ENCODE data around the gene CHCT1.
"Not testable (repeated sequence)": the region's sequence is repeated elsewhere in the genome, so short reads cannot be mapped to it uniquely, and the experiment has no call there.

DNA sequence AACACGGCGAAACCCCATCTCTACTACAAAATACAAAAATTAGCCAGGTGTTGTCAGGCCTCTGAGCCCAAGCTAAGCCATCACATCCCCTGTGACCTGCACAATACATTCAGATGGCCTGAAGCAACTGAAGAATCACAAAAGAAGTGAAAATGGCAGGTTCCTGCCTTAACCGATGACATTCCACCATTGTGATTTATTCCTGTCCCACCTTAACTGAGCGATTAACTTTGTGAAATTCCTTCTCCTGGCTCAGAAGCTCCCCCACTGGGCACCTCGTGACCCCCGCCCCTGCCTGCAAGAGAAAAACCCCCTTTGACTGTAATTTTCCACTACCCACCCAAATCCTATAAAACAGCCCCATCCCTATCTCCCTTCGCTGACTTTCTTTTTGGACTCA, 37.4 kb upstream of the CHCT1 start:
- TF ChIP-seq, protein P1, sequence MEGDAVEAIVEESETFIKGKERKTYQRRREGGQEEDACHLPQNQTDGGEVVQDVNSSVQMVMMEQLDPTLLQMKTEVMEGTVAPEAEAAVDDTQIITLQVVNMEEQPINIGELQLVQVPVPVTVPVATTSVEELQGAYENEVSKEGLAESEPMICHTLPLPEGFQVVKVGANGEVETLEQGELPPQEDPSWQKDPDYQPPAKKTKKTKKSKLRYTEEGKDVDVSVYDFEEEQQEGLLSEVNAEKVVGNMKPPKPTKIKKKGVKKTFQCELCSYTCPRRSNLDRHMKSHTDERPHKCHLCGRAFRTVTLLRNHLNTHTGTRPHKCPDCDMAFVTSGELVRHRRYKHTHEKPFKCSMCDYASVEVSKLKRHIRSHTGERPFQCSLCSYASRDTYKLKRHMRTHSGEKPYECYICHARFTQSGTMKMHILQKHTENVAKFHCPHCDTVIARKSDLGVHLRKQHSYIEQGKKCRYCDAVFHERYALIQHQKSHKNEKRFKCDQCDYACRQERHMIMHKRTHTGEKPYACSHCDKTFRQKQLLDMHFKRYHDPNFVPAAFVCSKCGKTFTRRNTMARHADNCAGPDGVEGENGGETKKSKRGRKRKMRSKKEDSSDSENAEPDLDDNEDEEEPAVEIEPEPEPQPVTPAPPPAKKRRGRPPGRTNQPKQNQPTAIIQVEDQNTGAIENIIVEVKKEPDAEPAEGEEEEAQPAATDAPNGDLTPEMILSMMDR (IDR thresholded peaks at IDR 0.05; ENCODE audit: insufficient read depth, low read length), result not testable (repeated sequence)
- TF ChIP-seq, protein P2, sequence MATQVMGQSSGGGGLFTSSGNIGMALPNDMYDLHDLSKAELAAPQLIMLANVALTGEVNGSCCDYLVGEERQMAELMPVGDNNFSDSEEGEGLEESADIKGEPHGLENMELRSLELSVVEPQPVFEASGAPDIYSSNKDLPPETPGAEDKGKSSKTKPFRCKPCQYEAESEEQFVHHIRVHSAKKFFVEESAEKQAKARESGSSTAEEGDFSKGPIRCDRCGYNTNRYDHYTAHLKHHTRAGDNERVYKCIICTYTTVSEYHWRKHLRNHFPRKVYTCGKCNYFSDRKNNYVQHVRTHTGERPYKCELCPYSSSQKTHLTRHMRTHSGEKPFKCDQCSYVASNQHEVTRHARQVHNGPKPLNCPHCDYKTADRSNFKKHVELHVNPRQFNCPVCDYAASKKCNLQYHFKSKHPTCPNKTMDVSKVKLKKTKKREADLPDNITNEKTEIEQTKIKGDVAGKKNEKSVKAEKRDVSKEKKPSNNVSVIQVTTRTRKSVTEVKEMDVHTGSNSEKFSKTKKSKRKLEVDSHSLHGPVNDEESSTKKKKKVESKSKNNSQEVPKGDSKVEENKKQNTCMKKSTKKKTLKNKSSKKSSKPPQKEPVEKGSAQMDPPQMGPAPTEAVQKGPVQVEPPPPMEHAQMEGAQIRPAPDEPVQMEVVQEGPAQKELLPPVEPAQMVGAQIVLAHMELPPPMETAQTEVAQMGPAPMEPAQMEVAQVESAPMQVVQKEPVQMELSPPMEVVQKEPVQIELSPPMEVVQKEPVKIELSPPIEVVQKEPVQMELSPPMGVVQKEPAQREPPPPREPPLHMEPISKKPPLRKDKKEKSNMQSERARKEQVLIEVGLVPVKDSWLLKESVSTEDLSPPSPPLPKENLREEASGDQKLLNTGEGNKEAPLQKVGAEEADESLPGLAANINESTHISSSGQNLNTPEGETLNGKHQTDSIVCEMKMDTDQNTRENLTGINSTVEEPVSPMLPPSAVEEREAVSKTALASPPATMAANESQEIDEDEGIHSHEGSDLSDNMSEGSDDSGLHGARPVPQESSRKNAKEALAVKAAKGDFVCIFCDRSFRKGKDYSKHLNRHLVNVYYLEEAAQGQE (IDR thresholded peaks at IDR 0.05; ENCODE audit: insufficient replicate concordance, low read depth), result not testable (repeated sequence)
- not testable (repeated sequence) for TF ChIP-seq POLR2AphosphoS5, GABPA (IDR thresholded peaks at IDR 0.05; ENCODE audit: low read depth)

Measured in HL-60 (cell line).